ENCODE data around the gene ADD1. TPM values are rescaled to one million over a fixed set of nuclear protein-coding genes. Genes with fewer than 3 reads are reported as not detected.

ADD1 gene
- polyA plus RNA-seq, 3 donors: 76.1 to 122 (median 103) TPM

DNA sequence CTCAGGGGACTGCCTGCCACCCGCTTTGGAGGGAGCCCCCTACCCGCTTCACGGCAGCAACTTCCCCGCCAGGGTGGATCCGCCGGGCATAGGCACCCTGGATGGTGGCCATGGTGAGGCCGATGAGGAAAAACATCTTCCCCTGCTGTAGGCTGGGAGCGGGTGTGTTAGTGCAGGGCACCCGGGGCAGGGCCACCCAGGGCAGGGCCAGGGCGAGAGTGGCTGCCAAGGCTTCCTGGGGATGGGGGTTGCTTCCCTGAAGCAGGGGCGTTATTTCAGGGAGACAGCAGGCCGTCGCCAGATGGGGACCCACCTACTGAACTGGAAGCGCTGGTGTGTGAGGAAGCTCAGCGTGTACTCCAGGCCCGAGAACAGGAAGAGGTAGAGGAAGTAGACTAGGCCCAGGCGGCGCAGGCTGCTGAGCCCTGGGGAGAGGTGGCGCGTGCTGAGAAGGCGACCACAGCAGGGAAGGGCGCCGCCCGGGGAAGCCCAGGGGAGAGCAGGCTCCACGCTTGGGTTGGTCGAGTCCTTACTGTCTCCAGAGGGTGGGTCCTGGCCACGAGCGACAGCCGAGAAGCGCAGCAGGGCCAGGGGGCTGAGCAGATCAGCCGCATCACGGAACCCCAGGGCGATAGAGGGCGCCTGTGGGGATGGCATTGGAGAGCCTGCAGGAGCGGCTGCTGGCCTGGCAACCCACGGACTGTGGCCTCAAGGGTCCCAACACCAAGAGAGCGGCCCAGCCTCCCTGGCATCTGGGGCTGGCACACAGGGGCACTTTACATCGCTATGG, 88.1 kb downstream of the ADD1 start:
- Mint-ChIP-seq H3K9me3 (no peaks in the 10 kb centered on the region), H3K4me1 (peaks cover 40% of the 10 kb centered on the region), H3K27me3 (ENCODE audit: low read depth in 3 of 3) (peaks cover 0 to 3% (median 0%) of the 10 kb centered on the region in 3 donors), H3K27ac (peak overlapping the region; percentile 88 to 94 (median 90)), H3K36me3 (peaks cover 36 to 43% of the 10 kb centered on the region in 2 donors), H3K4me3 (peak overlapping the region; percentile 9 to 62)
- no peaks in the 10 kb centered on the region for H3K9me3 ChIP-seq (replicated peaks in 1 of 2; ENCODE audit: control insufficient read depth in 1 of 2, insufficient read depth in 1 of 2, low read length in 2 of 2)
- H3K27me3 ChIP-seq (ENCODE audit: control insufficient read depth in 2 of 2, insufficient read depth in 2 of 2, low read length in 2 of 2): no peaks in the 10 kb centered on the region
- intact Hi-C loops (cut with micrococcal nuclease): loop anchor here (5.0 to 10.0 kb wide), 2 partner anchors 87 to 174 kb away; partner anchors contain the start of genes ADD1 (in 2 of the 2) and TNIP2 (in 2 of the 2)
- H3K79me2 ChIP-seq (ENCODE audit: insufficient read depth, low read length): peaks cover 63% of the 10 kb centered on the region
- H3K9ac ChIP-seq (ENCODE audit: insufficient read depth, low read length, poor library complexity, severe bottlenecking): peak overlapping the region; percentile 54
- DNase-seq: peak; percentile 80 to 90 (median 83)
- H2AFZ ChIP-seq (ENCODE audit: insufficient read depth, low read depth, low read length, poor library complexity, severe bottlenecking): peak overlapping the region; percentile 56
- peak overlapping the region; percentile 76 for H3K4me2 ChIP-seq (replicated peaks; ENCODE audit: extremely low read depth, low read length, poor library complexity, severe bottlenecking)
- peaks cover 61% of the 10 kb centered on the region for H4K20me1 ChIP-seq (ENCODE audit: insufficient read depth, low read length)
- TF ChIP-seq, protein P1, sequence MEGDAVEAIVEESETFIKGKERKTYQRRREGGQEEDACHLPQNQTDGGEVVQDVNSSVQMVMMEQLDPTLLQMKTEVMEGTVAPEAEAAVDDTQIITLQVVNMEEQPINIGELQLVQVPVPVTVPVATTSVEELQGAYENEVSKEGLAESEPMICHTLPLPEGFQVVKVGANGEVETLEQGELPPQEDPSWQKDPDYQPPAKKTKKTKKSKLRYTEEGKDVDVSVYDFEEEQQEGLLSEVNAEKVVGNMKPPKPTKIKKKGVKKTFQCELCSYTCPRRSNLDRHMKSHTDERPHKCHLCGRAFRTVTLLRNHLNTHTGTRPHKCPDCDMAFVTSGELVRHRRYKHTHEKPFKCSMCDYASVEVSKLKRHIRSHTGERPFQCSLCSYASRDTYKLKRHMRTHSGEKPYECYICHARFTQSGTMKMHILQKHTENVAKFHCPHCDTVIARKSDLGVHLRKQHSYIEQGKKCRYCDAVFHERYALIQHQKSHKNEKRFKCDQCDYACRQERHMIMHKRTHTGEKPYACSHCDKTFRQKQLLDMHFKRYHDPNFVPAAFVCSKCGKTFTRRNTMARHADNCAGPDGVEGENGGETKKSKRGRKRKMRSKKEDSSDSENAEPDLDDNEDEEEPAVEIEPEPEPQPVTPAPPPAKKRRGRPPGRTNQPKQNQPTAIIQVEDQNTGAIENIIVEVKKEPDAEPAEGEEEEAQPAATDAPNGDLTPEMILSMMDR (IDR thresholded peaks at IDR 0.05): peak; percentile 46
- peaks cover 46 to 49% of the 10 kb centered on the region in 2 donors for H3K36me3 ChIP-seq (replicated peaks in 1 of 2; ENCODE audit: control insufficient read depth in 1 of 2, insufficient read depth in 2 of 2, low read length in 2 of 2)
- H3K4me3 ChIP-seq (replicated peaks in 1 of 3; ENCODE audit: low read depth in 2 of 3, low read length in 3 of 3): peak overlapping the region in 1 of 3 experiments; percentile 69
- H3K27ac ChIP-seq (ENCODE audit: low read depth in 1 of 2, low read length in 2 of 2): peak overlapping the region; percentile 67 to 85
- WGBS (ENCODE audit: insufficient coverage): 31% methylated on average over 37 of the region's 38 CpGs
- peaks cover 46% of the 10 kb centered on the region in 2 donors for H3K4me1 ChIP-seq (ENCODE audit: control insufficient read depth in 1 of 2, insufficient read depth in 2 of 2, low read length in 2 of 2)

DNA sequence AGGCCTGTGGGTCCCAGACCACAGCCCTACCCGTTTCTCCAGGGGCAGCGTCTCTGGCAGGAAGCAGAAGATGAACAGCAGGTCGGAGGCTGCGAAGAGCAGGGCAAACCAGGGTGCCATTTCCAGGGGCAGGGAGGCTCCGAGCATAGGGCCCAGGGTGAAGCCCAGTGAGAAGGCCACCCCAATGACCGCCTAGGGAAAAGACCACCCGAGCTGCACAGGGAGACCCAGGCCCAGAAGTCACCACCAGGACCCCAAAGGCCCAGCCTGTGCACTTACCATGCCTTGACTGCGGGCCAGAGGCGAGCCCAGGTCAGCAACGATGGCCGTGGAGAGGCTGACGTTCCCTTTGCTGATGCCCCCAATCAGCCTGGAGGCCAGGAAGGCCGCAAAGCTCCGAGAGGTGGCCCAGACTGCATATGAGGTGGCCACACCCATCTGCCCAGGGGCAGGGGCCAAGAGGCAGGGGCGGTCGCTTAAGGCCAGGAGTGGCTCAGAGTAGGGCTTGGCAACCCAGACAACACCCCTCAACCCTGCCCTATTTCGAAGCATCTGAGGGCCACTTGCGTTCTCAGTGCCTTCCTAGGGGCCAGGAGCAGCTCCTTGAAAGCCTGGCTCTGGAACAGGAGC, 88.8 kb downstream of the ADD1 start:
- WGBS (ENCODE audit: insufficient coverage): 68% methylated on average over 18 of the region's 18 CpGs
- Histone ChIP-seq H3K27me3 (ENCODE audit: control insufficient read depth in 2 of 2, insufficient read depth in 2 of 2, low read length in 2 of 2) (no peaks in the 10 kb centered on the region), H4K20me1 (ENCODE audit: insufficient read depth, low read length) (peaks cover 67% of the 10 kb centered on the region), H3K4me1 (ENCODE audit: control insufficient read depth in 1 of 2, insufficient read depth in 2 of 2, low read length in 2 of 2) (peaks cover 46% of the 10 kb centered on the region in 2 donors), H2AFZ (ENCODE audit: insufficient read depth, low read depth, low read length, poor library complexity, severe bottlenecking) (peak overlapping the region; percentile 56), H3K4me2 (replicated peaks; ENCODE audit: extremely low read depth, low read length, poor library complexity, severe bottlenecking) (peak overlapping the region; percentile 76), H3K79me2 (ENCODE audit: insufficient read depth, low read length) (peaks cover 68% of the 10 kb centered on the region), H3K9me3 (replicated peaks in 1 of 2; ENCODE audit: control insufficient read depth in 1 of 2, insufficient read depth in 1 of 2, low read length in 2 of 2) (no peaks in the 10 kb centered on the region), H3K9ac (ENCODE audit: insufficient read depth, low read length, poor library complexity, severe bottlenecking) (peak overlapping the region; percentile 54), H3K27ac (ENCODE audit: low read depth in 1 of 2, low read length in 2 of 2) (peak overlapping the region; percentile 67 to 85), H3K4me3 (replicated peaks in 1 of 3; ENCODE audit: low read depth in 2 of 3, low read length in 3 of 3) (peak overlapping the region in 1 of 3 experiments; percentile 69), H3K36me3 (replicated peaks in 1 of 2; ENCODE audit: control insufficient read depth in 1 of 2, insufficient read depth in 2 of 2, low read length in 2 of 2) (peaks cover 44 to 49% of the 10 kb centered on the region in 2 donors)
- Mint-ChIP-seq H3K36me3 (peaks cover 34 to 43% of the 10 kb centered on the region in 2 donors), H3K27ac (peak overlapping the region; percentile 88 to 94 (median 90)), H3K4me1 (peaks cover 44% of the 10 kb centered on the region), H3K4me3 (peak overlapping the region; percentile 2 to 84), H3K27me3 (ENCODE audit: low read depth in 3 of 3) (no peaks in the 10 kb centered on the region), H3K9me3 (no peaks in the 10 kb centered on the region)
- intact Hi-C loops (cut with micrococcal nuclease): loop anchor here (5.0 to 10.0 kb wide), 2 partner anchors 88 to 175 kb away; partner anchors contain the start of genes ADD1 (in 2 of the 2) and TNIP2 (in 2 of the 2)
- DNase-seq: no peak
- TF ChIP-seq, protein P1 (IDR thresholded peaks at IDR 0.05): no peak
